Gastrocnemius medialis (tissue), 4 donors: Measurements from ENCODE around the gene SRGAP3. TPM values are rescaled to one million over a fixed set of nuclear protein-coding genes. Genes with fewer than 3 reads are reported as not detected.

ENCODE experiments used
- ATAC-seq, 2 donors: fragments of 150-250 bp; one replicate each; pipeline ENCODE4 v1.9.1; 2016
- DNase-seq, 2 donors: peaks; one replicate each; pipeline ENCODE4 v3.0.0-alpha.2; 2019
- H3K27ac ChIP-seq, 4 donors: fragments of 200-600 bp; sonication (generic); 1 replicate in 1 of 4; 2 replicates in 3 of 4; pipeline ENCODE4 v1.5.1; 2016 to 2018; ENCODE audit warnings: mild to moderate bottlenecking in 2 of 4, moderate library complexity in 1 of 4
- H3K27me3 ChIP-seq, 3 donors: fragments of 200-600 bp; sonication (generic) in 2 of 3; 1 replicate in 1 of 3; 2 replicates in 2 of 3; pipeline versions ENCODE4 v1.5.1 to v1.6.0; 2016 to 2019; ENCODE audit warnings: mild to moderate bottlenecking in 1 of 3, moderate library complexity in 1 of 3
- H3K36me3 ChIP-seq, 2 donors: fragments of 200-600 bp; sonication (generic) in 1 of 2; one replicate each; pipeline ENCODE4 v1.5.1; 2017 to 2018
- H3K4me1 ChIP-seq, 2 donors: fragments of 200-600 bp; sonication (generic) in 1 of 2; one replicate each; pipeline ENCODE4 v1.5.1; 2016 to 2017; ENCODE audit warnings: mild to moderate bottlenecking in 2 of 2
- H3K4me3 ChIP-seq, 4 donors: fragments of 200-600 bp; sonication (generic) in 3 of 4; 1 replicate in 1 of 4; 2 replicates in 3 of 4; pipeline ENCODE4 v1.5.1; 2016 to 2019; ENCODE audit warnings: mild to moderate bottlenecking in 2 of 4
- H3K9me3 ChIP-seq, 3 donors: fragments of 200-600 bp; sonication (generic) in 2 of 3; 1 replicate in 1 of 3; 2 replicates in 2 of 3; pipeline ENCODE4 v1.5.1; 2016 to 2019
- CTCF ChIP-seq, 5 experiments: fragments of 450-650 bp in 3 of 5; fragments of 200-600 bp in 2 of 5; sonication (generic) in 2 of 5; IDR thresholded peaks in 4 of 5; conservative IDR thresholded peaks in 1 of 5; 1 replicate in 4 of 5; 2 replicates in 1 of 5; pipeline ENCODE4 v1.5.1; 2016 to 2019; ENCODE audit warnings: antibody characterized with exemption in 5 of 5, mild to moderate bottlenecking in 3 of 5, moderate library complexity in 3 of 5
- POLR2A ChIP-seq, 2 donors: fragments of 450-650 bp; IDR thresholded peaks; one replicate each; pipeline ENCODE4 v1.6.1; 2017; ENCODE audit warnings: antibody characterized with exemption in 2 of 2, mild to moderate bottlenecking in 2 of 2, moderate library complexity in 2 of 2
- in situ Hi-C, 4 donors: fragments of 200-750 bp; cut with MboI; loops; one replicate each; pipeline versions ENCODE4 v1.15.0 to v1.8.0; 2017; ENCODE audit warnings: low sequenced_read_pairs in 4 of 4
- intact Hi-C: fragments of 100-400 bp; cut with DNase I; formaldehyde crosslinking; loops from one replicate; pipeline ENCODE4 v1.15.1; 2023; ENCODE audit warnings: low total_unique reads
- total RNA-seq, 4 donors: library from RNA; depleted of rRNA; stranded (reverse); fragments of >200 nt; gene quantifications; one replicate each; pipeline versions ENCODE4 v1.1.0 to v1.2.3, GENCODE V29; 2016

The SRGAP3 gene
- total RNA-seq, 4 donors from 2014 or later, result 1.3 to 2.3 (median 1.8) TPM

- no peak for DNase-seq
- in situ Hi-C loops, result loop anchor here in 1 of 4 donors (10.0 kb wide), 1 partner anchor 79 kb away; no protein-coding TSS in a partner anchor
- H3K4me3 ChIP-seq, result no peak overlapping the region
- no peaks in the 10 kb centered on the region for H3K27me3 ChIP-seq
- H3K27ac ChIP-seq, result no peak overlapping the region
- no peaks in the 10 kb centered on the region for H3K4me1 ChIP-seq
- no peaks in the 10 kb centered on the region for H3K9me3 ChIP-seq
- TF ChIP-seq POLR2A (IDR thresholded peaks at IDR 0.05), result no peak
- no peak for TF ChIP-seq CTCF (IDR thresholded peaks at IDR 0.05 in 4 of 5, conservative IDR thresholded peaks at IDR 0.05 in 1 of 5)
- intact Hi-C loops, result no loop called here
- no peak for ATAC-seq
- no peaks in the 10 kb centered on the region for H3K36me3 ChIP-seq
Measured at GRCh38 chr3:8985411-8985831, 264.0 kb downstream of the SRGAP3 start.

GRCh38 chr3:8984526-8984925 lies 264.9 kb downstream of the SRGAP3 start:
- Histone ChIP-seq H3K9me3 (no peaks in the 10 kb centered on the region), H3K27me3 (peaks cover 0 to 3% (median 0%) of the 10 kb centered on the region in 3 donors), H3K4me3 (no peak overlapping the region), H3K27ac (no peak overlapping the region), H3K4me1 (no peaks in the 10 kb centered on the region), H3K36me3 (no peaks in the 10 kb centered on the region)
- DNase-seq, result no peak
- TF ChIP-seq CTCF (IDR thresholded peaks at IDR 0.05 in 4 of 5, conservative IDR thresholded peaks at IDR 0.05 in 1 of 5) (no peak), POLR2A (IDR thresholded peaks at IDR 0.05) (no peak)
- in situ Hi-C loops (loop anchor here in 1 of 4 donors (5.0 to 10.0 kb wide), 2 partner anchors 80 to 323 kb away; no protein-coding TSS in a partner anchor), intact Hi-C loops (no loop called here)
- ATAC-seq, result no peak

GRCh38 chr3:8984081-8984480 lies 265.4 kb downstream of the SRGAP3 start:
- Histone ChIP-seq H3K36me3 (no peaks in the 10 kb centered on the region), H3K4me1 (no peaks in the 10 kb centered on the region), H3K9me3 (no peaks in the 10 kb centered on the region), H3K27me3 (peaks cover 0 to 3% (median 0%) of the 10 kb centered on the region in 3 donors), H3K27ac (no peak overlapping the region), H3K4me3 (no peak overlapping the region)
- intact Hi-C loops (no loop called here), in situ Hi-C loops (loop anchor here in 1 of 4 donors (5.0 to 10.0 kb wide), 2 partner anchors 81 to 323 kb away; no protein-coding TSS in a partner anchor)
- ATAC-seq (no peak), DNase-seq (no peak)
- no peak for TF ChIP-seq CTCF (IDR thresholded peaks at IDR 0.05 in 4 of 5, conservative IDR thresholded peaks at IDR 0.05 in 1 of 5)
- TF ChIP-seq POLR2A (IDR thresholded peaks at IDR 0.05), result no peak

- Histone ChIP-seq H3K4me1 (no peaks in the 10 kb centered on the region), H3K9me3 (no peaks in the 10 kb centered on the region), H3K4me3 (no peak overlapping the region), H3K27me3 (peaks cover 0 to 3% (median 0%) of the 10 kb centered on the region in 3 donors), H3K36me3 (no peaks in the 10 kb centered on the region), H3K27ac (no peak overlapping the region)
- in situ Hi-C loops (loop anchor here in 1 of 4 donors (5.0 to 10.0 kb wide), 2 partner anchors 81 to 324 kb away; no protein-coding TSS in a partner anchor), intact Hi-C loops (no loop called here)
- no peak for TF ChIP-seq POLR2A (IDR thresholded peaks at IDR 0.05)
- TF ChIP-seq CTCF (IDR thresholded peaks at IDR 0.05 in 4 of 5, conservative IDR thresholded peaks at IDR 0.05 in 1 of 5), result no peak
- no peak for DNase-seq
- no peak for ATAC-seq
Measured at GRCh38 chr3:8983591-8983990, 265.9 kb downstream of the SRGAP3 start.

- DNase-seq, result no peak
- Histone ChIP-seq H3K4me1 (no peaks in the 10 kb centered on the region), H3K27me3 (peaks cover 0 to 3% (median 0%) of the 10 kb centered on the region in 3 donors), H3K27ac (no peak overlapping the region), H3K9me3 (no peaks in the 10 kb centered on the region), H3K4me3 (no peak overlapping the region), H3K36me3 (no peaks in the 10 kb centered on the region)
- no peak for ATAC-seq
- in situ Hi-C loops (loop anchor here in 1 of 4 donors (5.0 to 10.0 kb wide), 2 partner anchors 82 to 324 kb away; no protein-coding TSS in a partner anchor), intact Hi-C loops (no loop called here)
- TF ChIP-seq CTCF (IDR thresholded peaks at IDR 0.05 in 4 of 5, conservative IDR thresholded peaks at IDR 0.05 in 1 of 5) (no peak), POLR2A (IDR thresholded peaks at IDR 0.05) (no peak)
Measured at GRCh38 chr3:8983026-8983425, 266.4 kb downstream of the SRGAP3 start.
